Adrenal gland (tissue), 12 donors: ENCODE measurements around the gene CACNA1H. TPM values are rescaled to one million over a fixed set of nuclear protein-coding genes. Genes with fewer than 3 reads are reported as not detected.

ENCODE experiments used
- DNase-seq, 7 donors: peaks; one replicate each; pipeline ENCODE4 v3.0.0-alpha.2; 2019 to 2020
- H3K27ac ChIP-seq, 5 donors: fragments of 200-600 bp; sonication (generic) in 4 of 5; 1 replicate in 3 of 5; 2 replicates in 2 of 5; pipeline versions ENCODE4 v1.5.1 to v1.8.0; 2016 to 2020; ENCODE audit warnings: mild to moderate bottlenecking in 1 of 5
- H3K27me3 ChIP-seq: fragments of 200-600 bp; 2 replicates; pipeline ENCODE4 v1.8.0; 2021
- H3K36me3 ChIP-seq, 2 donors: fragments of 200-600 bp; replicated peaks in 1 of 2; 1 replicate in 1 of 2; 2 replicates in 1 of 2; pipeline versions ENCODE4 v1.5.1 to v1.8.0; 2018 to 2022
- H3K4me1 ChIP-seq, 2 donors: fragments of 200-600 bp; replicated peaks in 1 of 2; 1 replicate in 1 of 2; 2 replicates in 1 of 2; pipeline versions ENCODE4 v1.5.1 to v1.8.0; 2018 to 2021
- H3K4me3 ChIP-seq, 4 donors: fragments of 200-600 bp; sonication (generic) in 3 of 4; one replicate each; pipeline ENCODE4 v1.5.1; 2016 to 2018
- H3K9me3 ChIP-seq, 3 donors: fragments of 200-600 bp; sonication (generic) in 1 of 3; replicated peaks in 1 of 3; 1 replicate in 2 of 3; 2 replicates in 1 of 3; pipeline versions ENCODE4 v1.5.1 to v1.8.0; 2016 to 2021
- POLR2A ChIP-seq, 2 donors: fragments of 450-650 bp; IDR thresholded peaks; one replicate each; pipeline ENCODE4 v1.6.1; 2017; ENCODE audit warnings: antibody characterized with exemption in 2 of 2, mild to moderate bottlenecking in 2 of 2, moderate library complexity in 1 of 2
- WGBS, 4 donors: extraction: QIAGEN DNeasy Blood & Tissue Kit in 2 of 4; methylation state at CpG; one replicate each; pipeline versions ENCODE4 v1.1.5 to v1.1.7; 2013 to 2017; 5-methylcytosine and 5-hydroxymethylcytosine counted together
- intact Hi-C, 2 donors: fragments of 100-400 bp; cut with DNase I; formaldehyde crosslinking; loops; one replicate each; pipeline versions ENCODE4 v1.14.1 to v1.15.0; 2022 to 2023
- polyA plus RNA-seq, 3 donors: library from polyadenylated mRNA; stranded (reverse); fragments of 200-250 nt in 2 of 3; fragments of 350-450 nt in 1 of 3; fragmentation: Illumina TruSeq in 1 of 3; extraction: RNeasy Lipid Tissue Mini Kit (QIAGEN cat#74804) in 1 of 3; gene quantifications; one replicate each; pipeline ENCODE4 v1.2.3, GENCODE V29; 2013 to 2014
- total RNA-seq, 9 donors: library from RNA; depleted of rRNA in 4 of 9; stranded (reverse); fragments of >200 nt in 4 of 9; fragments of 120-200 nt in 1 of 9; fragmentation: NEBNext Ultra II Directional in 1 of 9; extraction: Animal tissue kit (Norgen Biotek cat#: 25700) in 1 of 9; gene quantifications; one replicate each; pipeline versions ENCODE4 v1.1.0 to v1.2.4, GENCODE V29; 2013 to 2023
- TF ChIP-seq, protein P1 (sequence below), 6 experiments: fragments of 450-650 bp in 4 of 6; fragments of 200-600 bp in 2 of 6; sonication (generic) in 1 of 6; IDR thresholded peaks; 1 replicate in 5 of 6; 2 replicates in 1 of 6; pipeline versions ENCODE4 v1.5.1 to v1.8.0; 2016 to 2021; ENCODE audit warnings: antibody characterized with exemption in 6 of 6, mild to moderate bottlenecking in 2 of 6, moderate library complexity in 1 of 6
- donor health status: healthy with polysubstance abuse.
- donor health status: Bipolar disorder and iron deficiency.
- donor health status: DM: yes; HTN: yes; CAD: no.
- donor health status: DM: no; HTN: no; CAD: no.
- donor health status: DM: no; HTN: no; CAD: no.
- donor health status: DM: yes; HTN: yes; CAD: no.

CACNA1H gene
- total and polyA plus RNA-seq, 12 donors, result 14.0 to 121 (median 34.9) TPM

DNA sequence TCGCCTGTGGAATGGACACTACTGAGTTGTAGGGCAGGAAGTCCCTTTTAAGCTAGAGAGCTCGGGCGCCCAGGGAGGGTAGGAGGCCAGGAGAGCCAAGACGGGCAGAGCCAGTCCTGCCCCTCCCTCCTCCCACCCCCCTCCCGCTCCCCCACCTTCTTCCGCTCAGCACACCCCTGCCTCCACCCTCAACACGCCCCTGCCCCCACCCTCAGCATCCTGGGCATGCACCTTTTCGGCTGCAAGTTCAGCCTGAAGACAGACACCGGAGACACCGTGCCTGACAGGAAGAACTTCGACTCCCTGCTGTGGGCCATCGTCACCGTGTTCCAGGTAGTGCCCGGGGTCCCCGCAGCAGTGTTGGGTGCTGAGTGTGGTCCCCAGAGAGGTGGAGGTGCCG lies 53.9 kb downstream of the CACNA1H start:
- no peaks in the 10 kb centered on the region for H3K9me3 ChIP-seq
- intact Hi-C loops, result no loop called here
- H3K4me1 ChIP-seq, result no peaks in the 10 kb centered on the region
- 79 to 88% (median 86%) methylated on average over 13 to 16 of the region's 16 CpGs for WGBS, 4 donors
- no peak overlapping the region for H3K4me3 ChIP-seq
- peaks cover 0 to 14% of the 10 kb centered on the region in 2 donors for H3K36me3 ChIP-seq
- no peak for TF ChIP-seq POLR2A (IDR thresholded peaks at IDR 0.05)
- TF ChIP-seq, protein P1, sequence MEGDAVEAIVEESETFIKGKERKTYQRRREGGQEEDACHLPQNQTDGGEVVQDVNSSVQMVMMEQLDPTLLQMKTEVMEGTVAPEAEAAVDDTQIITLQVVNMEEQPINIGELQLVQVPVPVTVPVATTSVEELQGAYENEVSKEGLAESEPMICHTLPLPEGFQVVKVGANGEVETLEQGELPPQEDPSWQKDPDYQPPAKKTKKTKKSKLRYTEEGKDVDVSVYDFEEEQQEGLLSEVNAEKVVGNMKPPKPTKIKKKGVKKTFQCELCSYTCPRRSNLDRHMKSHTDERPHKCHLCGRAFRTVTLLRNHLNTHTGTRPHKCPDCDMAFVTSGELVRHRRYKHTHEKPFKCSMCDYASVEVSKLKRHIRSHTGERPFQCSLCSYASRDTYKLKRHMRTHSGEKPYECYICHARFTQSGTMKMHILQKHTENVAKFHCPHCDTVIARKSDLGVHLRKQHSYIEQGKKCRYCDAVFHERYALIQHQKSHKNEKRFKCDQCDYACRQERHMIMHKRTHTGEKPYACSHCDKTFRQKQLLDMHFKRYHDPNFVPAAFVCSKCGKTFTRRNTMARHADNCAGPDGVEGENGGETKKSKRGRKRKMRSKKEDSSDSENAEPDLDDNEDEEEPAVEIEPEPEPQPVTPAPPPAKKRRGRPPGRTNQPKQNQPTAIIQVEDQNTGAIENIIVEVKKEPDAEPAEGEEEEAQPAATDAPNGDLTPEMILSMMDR (IDR thresholded peaks at IDR 0.05), result no peak
- DNase-seq, result no peak
- H3K27me3 ChIP-seq, result no peaks in the 10 kb centered on the region
- H3K27ac ChIP-seq, result no peak overlapping the region

DNA sequence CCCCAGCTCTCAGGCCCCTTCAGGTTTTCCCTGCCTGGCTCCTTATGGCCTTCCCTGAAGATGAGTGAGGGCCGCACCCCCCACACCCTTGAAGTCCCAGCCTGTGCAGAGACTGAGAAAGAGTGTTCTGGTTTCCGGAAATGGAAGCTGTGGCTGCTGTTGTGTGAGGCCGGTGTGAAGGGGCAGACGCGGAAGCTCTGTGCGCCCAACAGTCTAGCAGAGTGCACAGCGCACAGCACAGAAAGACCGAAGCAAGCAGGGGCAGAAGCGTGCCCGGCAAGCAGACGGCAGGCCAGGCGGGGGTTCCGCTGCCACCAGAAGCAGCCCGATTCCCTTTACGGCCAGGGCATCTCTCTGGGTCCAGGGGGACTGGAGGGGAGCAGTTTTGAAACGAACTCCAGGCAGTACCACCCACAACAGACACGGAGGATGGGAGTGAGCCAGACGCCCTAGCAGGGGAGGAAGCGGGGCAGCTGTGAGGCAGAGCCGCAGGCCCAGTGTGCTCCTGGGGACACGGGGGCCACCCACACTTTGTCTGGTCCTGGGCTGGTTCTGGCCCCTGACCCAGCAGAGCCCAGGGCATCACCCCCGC lies 55.4 kb downstream of the CACNA1H start:
- H3K4me1 ChIP-seq, result no peaks in the 10 kb centered on the region
- H3K9me3 ChIP-seq, result no peaks in the 10 kb centered on the region
- no peak for DNase-seq
- intact Hi-C loops, result no loop called here
- no peaks in the 10 kb centered on the region for H3K27me3 ChIP-seq
- H3K4me3 ChIP-seq, result no peak overlapping the region
- WGBS, 4 donors, result 83 to 90% (median 89%) methylated on average over 18 to 22 of the region's 22 CpGs
- TF ChIP-seq, protein P1 (IDR thresholded peaks at IDR 0.05), result no peak
- no peak for TF ChIP-seq POLR2A (IDR thresholded peaks at IDR 0.05)
- peaks cover 0 to 14% of the 10 kb centered on the region in 2 donors for H3K36me3 ChIP-seq
- H3K27ac ChIP-seq, result no peak overlapping the region

DNA sequence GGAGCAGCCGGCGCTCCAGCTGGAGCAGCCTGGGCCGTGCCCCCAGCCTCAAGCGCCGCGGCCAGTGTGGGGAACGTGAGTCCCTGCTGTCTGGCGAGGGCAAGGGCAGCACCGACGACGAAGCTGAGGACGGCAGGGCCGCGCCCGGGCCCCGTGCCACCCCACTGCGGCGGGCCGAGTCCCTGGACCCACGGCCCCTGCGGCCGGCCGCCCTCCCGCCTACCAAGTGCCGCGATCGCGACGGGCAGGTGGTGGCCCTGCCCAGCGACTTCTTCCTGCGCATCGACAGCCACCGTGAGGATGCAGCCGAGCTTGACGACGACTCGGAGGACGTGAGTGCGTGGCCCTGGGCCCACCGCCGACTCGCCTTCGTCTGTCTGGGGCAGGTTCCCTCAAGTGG lies 56.2 kb downstream of the CACNA1H start:
- no peak for TF ChIP-seq POLR2A (IDR thresholded peaks at IDR 0.05)
- TF ChIP-seq, protein P1 (IDR thresholded peaks at IDR 0.05), result no peak
- H3K9me3 ChIP-seq, result no peaks in the 10 kb centered on the region
- no peaks in the 10 kb centered on the region for H3K4me1 ChIP-seq
- H3K27ac ChIP-seq, result no peak overlapping the region
- intact Hi-C loops, result no loop called here
- no peak for DNase-seq
- no peak overlapping the region for H3K4me3 ChIP-seq
- H3K27me3 ChIP-seq, result no peaks in the 10 kb centered on the region
- WGBS, 4 donors, result 94 to 96% (median 95%) methylated on average over 12 to 43 of the region's 43 CpGs
- H3K36me3 ChIP-seq, result peaks cover 0 to 14% of the 10 kb centered on the region in 2 donors

DNA sequence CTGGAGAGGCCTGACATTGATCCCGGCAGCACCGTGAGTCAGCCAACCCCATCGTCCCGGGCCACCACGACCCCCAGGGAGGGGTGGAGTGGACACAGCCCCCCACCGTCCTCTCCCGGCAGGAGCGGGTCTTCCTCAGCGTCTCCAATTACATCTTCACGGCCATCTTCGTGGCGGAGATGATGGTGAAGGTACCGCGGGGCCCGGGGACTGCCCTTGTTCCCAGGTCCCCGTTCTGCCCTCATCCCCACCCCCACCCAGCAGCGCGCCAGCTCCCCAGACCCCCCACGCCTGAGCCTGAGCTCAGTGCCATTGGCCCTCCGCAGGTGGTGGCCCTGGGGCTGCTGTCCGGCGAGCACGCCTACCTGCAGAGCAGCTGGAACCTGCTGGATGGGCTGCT lies 57.6 kb downstream of the CACNA1H start:
- 82 to 83% (median 82%) methylated on average over 4 to 23 of the region's 23 CpGs for WGBS, 4 donors
- H3K27me3 ChIP-seq, result no peaks in the 10 kb centered on the region
- peaks cover 0 to 14% of the 10 kb centered on the region in 2 donors for H3K36me3 ChIP-seq
- no peak for TF ChIP-seq POLR2A (IDR thresholded peaks at IDR 0.05)
- TF ChIP-seq, protein P1 (IDR thresholded peaks at IDR 0.05), result no peak
- H3K27ac ChIP-seq, result no peak overlapping the region
- H3K4me1 ChIP-seq, result no peaks in the 10 kb centered on the region
- no peak for DNase-seq
- no peak overlapping the region for H3K4me3 ChIP-seq
- no peaks in the 10 kb centered on the region for H3K9me3 ChIP-seq
- intact Hi-C loops, result no loop called here
